WTC11 (cell line): ENCODE results near the gene GUCY2D. TPM values are rescaled to one million over a fixed set of nuclear protein-coding genes. Genes with fewer than 3 reads are reported as not detected.

Source experiments
- ATAC-seq: fragments of 200-7000 bp; cut with Tn5 transposase; 2 replicates; pipeline ENCODE4 v1.10.0; 2021; ENCODE audit warnings: mild to moderate bottlenecking, moderate library complexity
- CTCF ChIA-PET: fragments of 300-600 bp; sonication (Branson Sonifier 250); formaldehyde crosslinking; loops from one replicate; lab custom pipeline; 2021; ENCODE audit warnings: antibody characterized with exemption; lab: Charles Lee
- POLR2A ChIA-PET: fragments of 350-600 bp; sonication (Branson Sonifier 250); formaldehyde crosslinking; loops from one replicate; lab custom pipeline; 2021; ENCODE audit warnings: antibody characterized with exemption; lab: Charles Lee
- DNase-seq: peaks from one replicate; pipeline ENCODE4 v3.0.0; 2021; ENCODE audit warnings: low spot score
- H3K27ac Mint-ChIP-seq: 2 replicates; pipeline ENCODE4 v1.8.0; 2021; ENCODE audit warnings: mixed read lengths
- H3K27me3 Mint-ChIP-seq: 2 replicates; pipeline ENCODE4 v1.8.0; 2021; ENCODE audit warnings: low read depth, mild to moderate bottlenecking, moderate library complexity, mixed read lengths
- H3K36me3 Mint-ChIP-seq: 2 replicates; pipeline ENCODE4 v1.8.0; 2021; ENCODE audit warnings: mixed read lengths
- H3K4me1 Mint-ChIP-seq: 2 replicates; pipeline ENCODE4 v1.8.0; 2022; ENCODE audit warnings: mixed read lengths
- H3K4me3 Mint-ChIP-seq: 2 replicates; pipeline ENCODE4 v1.8.0; 2021; ENCODE audit warnings: mild to moderate bottlenecking, moderate library complexity, mixed read lengths
- H3K9me3 Mint-ChIP-seq: 2 replicates; pipeline ENCODE4 v1.8.0; 2021; ENCODE audit warnings: mixed read lengths
- E2F1 ChIP-seq: sonication (generic); formaldehyde crosslinking; IDR thresholded peaks from 2 replicates; pipeline ENCODE4 v1.8.0; 2022; ENCODE audit warnings: mild to moderate bottlenecking, missing genetic modification reagents
- ELF4 ChIP-seq: sonication (generic); formaldehyde crosslinking; IDR thresholded peaks from 2 replicates; pipeline ENCODE4 v1.8.1; 2022; ENCODE audit warnings: low read depth, mild to moderate bottlenecking, moderate library complexity, missing genetic modification reagents
- GABPB1 ChIP-seq: sonication (generic); formaldehyde crosslinking; IDR thresholded peaks from 2 replicates; pipeline ENCODE4 v1.8.1; 2023; ENCODE audit warnings: mild to moderate bottlenecking, missing genetic modification reagents
- GRHL2 ChIP-seq: fragments of 250-450 bp; sonication (Bioruptor Pico); IDR thresholded peaks from 2 replicates; pipeline ENCODE4 v1.8.0; 2022; ENCODE audit warnings: mild to moderate bottlenecking, moderate library complexity; ENCODE audit not compliant: insufficient replicate concordance, severe bottlenecking
- GTF2I ChIP-seq: fragments of 250-450 bp; sonication (Bioruptor Pico); conservative IDR thresholded peaks from 2 replicates; pipeline ENCODE4 v1.4.0; 2021; ENCODE audit warnings: mild to moderate bottlenecking
- HMGXB4 ChIP-seq: sonication (generic); formaldehyde crosslinking; IDR thresholded peaks from 2 replicates; pipeline ENCODE4 v1.8.1; 2023; ENCODE audit warnings: mild to moderate bottlenecking, moderate library complexity, missing genetic modification reagents
- JAZF1 ChIP-seq: fragments of 250-450 bp; sonication (Bioruptor Pico); IDR thresholded peaks from 2 replicates; pipeline ENCODE4 v1.9.0; 2021; ENCODE audit warnings: moderate library complexity, mild to moderate bottlenecking, inconsistent platforms
- JUN ChIP-seq: sonication (generic); formaldehyde crosslinking; IDR thresholded peaks from 2 replicates; pipeline ENCODE4 v1.8.0; 2023; ENCODE audit warnings: mild to moderate bottlenecking, missing genetic modification reagents
- NFE2L1 ChIP-seq: sonication (generic); formaldehyde crosslinking; IDR thresholded peaks from 2 replicates; pipeline ENCODE4 v1.8.1; 2023; ENCODE audit warnings: missing genetic modification reagents
- NR2C2 ChIP-seq: sonication (generic); formaldehyde crosslinking; IDR thresholded peaks from 2 replicates; pipeline ENCODE4 v1.8.0; 2022; ENCODE audit warnings: mild to moderate bottlenecking, missing genetic modification reagents
- NR3C1 ChIP-seq: sonication (generic); formaldehyde crosslinking; conservative IDR thresholded peaks from 2 replicates; pipeline ENCODE4 v1.8.1; 2023; ENCODE audit warnings: low read depth, mild to moderate bottlenecking, missing genetic modification reagents
- TEAD4 ChIP-seq: sonication (generic); formaldehyde crosslinking; IDR thresholded peaks from 2 replicates; pipeline ENCODE4 v1.8.0; 2022; ENCODE audit warnings: mild to moderate bottlenecking, missing genetic modification reagents
- TP53 ChIP-seq: sonication (generic); formaldehyde crosslinking; IDR thresholded peaks from 2 replicates; pipeline ENCODE4 v1.8.1; 2023; ENCODE audit warnings: mild to moderate bottlenecking, missing genetic modification reagents
- USF1 ChIP-seq: sonication (generic); formaldehyde crosslinking; IDR thresholded peaks from 2 replicates; pipeline ENCODE4 v1.8.0; 2022; ENCODE audit warnings: mild to moderate bottlenecking, missing genetic modification reagents
- ZNF423 ChIP-seq: fragments of 250-450 bp; sonication (Bioruptor Pico); IDR thresholded peaks from 2 replicates; pipeline ENCODE4 v2.1.2; 2022; ENCODE audit warnings: mild to moderate bottlenecking, moderate library complexity
- ZNF512 ChIP-seq: sonication (generic); formaldehyde crosslinking; IDR thresholded peaks from 2 replicates; pipeline ENCODE4 v1.8.1; 2022; ENCODE audit warnings: missing genetic modification reagents, borderline replicate concordance
- total RNA-seq: library from RNA; stranded (reverse); gene quantifications from 3 replicates; pipeline ENCODE4 v1.2.3, GENCODE V29; 2021
- TF ChIP-seq, protein P1 (sequence below): fragments of 200-600 bp; IDR thresholded peaks from 2 replicates; pipeline ENCODE4 v1.8.0; 2022; ENCODE audit warnings: antibody characterized with exemption
- TF ChIP-seq, protein P2 (sequence below): sonication (generic); formaldehyde crosslinking; IDR thresholded peaks from 2 replicates; pipeline ENCODE4 v1.8.0; 2022; ENCODE audit warnings: mild to moderate bottlenecking, missing genetic modification reagents
- TF ChIP-seq, protein P3 (sequence below): sonication (generic); formaldehyde crosslinking; IDR thresholded peaks from 2 replicates; pipeline ENCODE4 v1.8.0; 2023; ENCODE audit warnings: missing genetic modification reagents, mild to moderate bottlenecking, borderline replicate concordance

The GUCY2D gene
- total RNA-seq, 1 experiment from 2014 or later, result 0.87 TPM

DNA sequence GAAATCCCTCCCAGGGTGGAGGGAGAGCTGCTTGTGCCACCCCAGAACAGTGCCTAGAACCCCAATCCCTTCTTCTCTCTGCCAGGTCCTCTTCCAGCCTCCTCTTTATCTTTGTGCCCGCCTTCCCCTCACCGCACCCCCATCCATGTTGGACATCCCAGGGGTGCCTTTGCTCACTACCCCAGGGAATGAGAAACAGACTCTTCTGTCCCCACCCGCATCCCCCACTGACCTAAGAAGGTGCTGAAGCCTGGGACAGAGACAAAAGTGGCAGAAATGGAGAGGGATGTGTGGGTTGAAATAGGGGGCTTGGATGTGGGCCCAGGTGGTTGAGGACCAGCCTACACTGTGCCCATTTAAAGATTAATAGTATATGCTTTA, 53.4 kb downstream of the GUCY2D start (continued):
- TF ChIP-seq, protein P1, sequence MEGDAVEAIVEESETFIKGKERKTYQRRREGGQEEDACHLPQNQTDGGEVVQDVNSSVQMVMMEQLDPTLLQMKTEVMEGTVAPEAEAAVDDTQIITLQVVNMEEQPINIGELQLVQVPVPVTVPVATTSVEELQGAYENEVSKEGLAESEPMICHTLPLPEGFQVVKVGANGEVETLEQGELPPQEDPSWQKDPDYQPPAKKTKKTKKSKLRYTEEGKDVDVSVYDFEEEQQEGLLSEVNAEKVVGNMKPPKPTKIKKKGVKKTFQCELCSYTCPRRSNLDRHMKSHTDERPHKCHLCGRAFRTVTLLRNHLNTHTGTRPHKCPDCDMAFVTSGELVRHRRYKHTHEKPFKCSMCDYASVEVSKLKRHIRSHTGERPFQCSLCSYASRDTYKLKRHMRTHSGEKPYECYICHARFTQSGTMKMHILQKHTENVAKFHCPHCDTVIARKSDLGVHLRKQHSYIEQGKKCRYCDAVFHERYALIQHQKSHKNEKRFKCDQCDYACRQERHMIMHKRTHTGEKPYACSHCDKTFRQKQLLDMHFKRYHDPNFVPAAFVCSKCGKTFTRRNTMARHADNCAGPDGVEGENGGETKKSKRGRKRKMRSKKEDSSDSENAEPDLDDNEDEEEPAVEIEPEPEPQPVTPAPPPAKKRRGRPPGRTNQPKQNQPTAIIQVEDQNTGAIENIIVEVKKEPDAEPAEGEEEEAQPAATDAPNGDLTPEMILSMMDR, result no peak
- no peak for TF ChIP-seq ZNF423 (CRISPR knock-in tag)
- no peak for TF ChIP-seq NR2C2 (CRISPR knock-in tag)
- no peak for TF ChIP-seq NR3C1
- no peak for TF ChIP-seq TEAD4 (CRISPR knock-in tag)
- TF ChIP-seq ELF4 (CRISPR knock-in tag), result no peak
- TF ChIP-seq, protein P2, sequence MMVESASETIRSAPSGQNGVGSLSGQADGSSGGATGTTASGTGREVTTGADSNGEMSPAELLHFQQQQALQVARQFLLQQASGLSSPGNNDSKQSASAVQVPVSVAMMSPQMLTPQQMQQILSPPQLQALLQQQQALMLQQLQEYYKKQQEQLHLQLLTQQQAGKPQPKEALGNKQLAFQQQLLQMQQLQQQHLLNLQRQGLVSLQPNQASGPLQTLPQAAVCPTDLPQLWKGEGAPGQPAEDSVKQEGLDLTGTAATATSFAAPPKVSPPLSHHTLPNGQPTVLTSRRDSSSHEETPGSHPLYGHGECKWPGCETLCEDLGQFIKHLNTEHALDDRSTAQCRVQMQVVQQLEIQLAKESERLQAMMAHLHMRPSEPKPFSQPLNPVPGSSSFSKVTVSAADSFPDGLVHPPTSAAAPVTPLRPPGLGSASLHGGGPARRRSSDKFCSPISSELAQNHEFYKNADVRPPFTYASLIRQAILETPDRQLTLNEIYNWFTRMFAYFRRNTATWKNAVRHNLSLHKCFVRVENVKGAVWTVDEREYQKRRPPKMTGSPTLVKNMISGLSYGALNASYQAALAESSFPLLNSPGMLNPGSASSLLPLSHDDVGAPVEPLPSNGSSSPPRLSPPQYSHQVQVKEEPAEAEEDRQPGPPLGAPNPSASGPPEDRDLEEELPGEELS (CRISPR knock-in tag), result no peak
- TF ChIP-seq JUN, result no peak

DNA sequence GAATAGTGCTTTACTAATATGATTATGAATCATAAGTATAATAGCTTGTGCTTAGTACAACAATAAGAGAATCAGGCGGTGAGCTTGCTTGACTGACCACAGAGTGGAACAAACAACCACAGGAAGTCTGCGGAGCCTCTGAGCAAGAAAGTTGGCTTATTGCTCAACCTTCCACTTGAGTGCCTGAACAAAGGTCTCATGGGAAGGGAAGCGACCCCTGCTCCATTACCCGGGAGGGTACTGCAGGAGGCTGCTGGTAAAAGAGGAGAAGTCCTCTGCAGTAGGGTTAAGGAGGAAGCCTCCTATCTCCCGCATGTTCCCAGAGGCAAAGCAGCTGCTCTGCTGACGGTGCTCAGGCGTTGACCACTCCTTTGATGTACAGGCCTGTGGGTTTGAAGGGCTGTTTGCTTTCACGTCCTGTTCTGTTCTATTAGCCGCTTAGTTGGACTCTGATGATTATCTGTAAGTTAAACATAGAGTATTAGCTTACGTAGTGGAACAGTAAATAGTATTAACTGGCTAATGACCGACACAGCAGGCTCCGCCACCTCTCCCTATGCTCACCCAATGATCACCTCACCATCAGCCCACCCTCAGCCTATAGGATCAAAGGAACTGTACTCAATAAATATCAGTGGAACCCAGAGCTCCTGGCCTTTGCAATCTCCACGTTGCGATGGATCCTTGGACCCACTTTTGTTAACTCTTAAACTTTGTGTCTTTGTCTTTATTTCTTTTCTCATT, 54.0 kb downstream of the GUCY2D start:
- no peak for ATAC-seq
- Mint-ChIP-seq H3K4me1 (peaks cover 25% of the 10 kb centered on the region), H3K27me3 (peaks cover 27% of the 10 kb centered on the region), H3K4me3 (no peak overlapping the region)
- TF ChIP-seq JAZF1 (no peak), GTF2I (no peak), GABPB1 (CRISPR knock-in tag) (peak; percentile 90)
- TF ChIP-seq, protein P3, sequence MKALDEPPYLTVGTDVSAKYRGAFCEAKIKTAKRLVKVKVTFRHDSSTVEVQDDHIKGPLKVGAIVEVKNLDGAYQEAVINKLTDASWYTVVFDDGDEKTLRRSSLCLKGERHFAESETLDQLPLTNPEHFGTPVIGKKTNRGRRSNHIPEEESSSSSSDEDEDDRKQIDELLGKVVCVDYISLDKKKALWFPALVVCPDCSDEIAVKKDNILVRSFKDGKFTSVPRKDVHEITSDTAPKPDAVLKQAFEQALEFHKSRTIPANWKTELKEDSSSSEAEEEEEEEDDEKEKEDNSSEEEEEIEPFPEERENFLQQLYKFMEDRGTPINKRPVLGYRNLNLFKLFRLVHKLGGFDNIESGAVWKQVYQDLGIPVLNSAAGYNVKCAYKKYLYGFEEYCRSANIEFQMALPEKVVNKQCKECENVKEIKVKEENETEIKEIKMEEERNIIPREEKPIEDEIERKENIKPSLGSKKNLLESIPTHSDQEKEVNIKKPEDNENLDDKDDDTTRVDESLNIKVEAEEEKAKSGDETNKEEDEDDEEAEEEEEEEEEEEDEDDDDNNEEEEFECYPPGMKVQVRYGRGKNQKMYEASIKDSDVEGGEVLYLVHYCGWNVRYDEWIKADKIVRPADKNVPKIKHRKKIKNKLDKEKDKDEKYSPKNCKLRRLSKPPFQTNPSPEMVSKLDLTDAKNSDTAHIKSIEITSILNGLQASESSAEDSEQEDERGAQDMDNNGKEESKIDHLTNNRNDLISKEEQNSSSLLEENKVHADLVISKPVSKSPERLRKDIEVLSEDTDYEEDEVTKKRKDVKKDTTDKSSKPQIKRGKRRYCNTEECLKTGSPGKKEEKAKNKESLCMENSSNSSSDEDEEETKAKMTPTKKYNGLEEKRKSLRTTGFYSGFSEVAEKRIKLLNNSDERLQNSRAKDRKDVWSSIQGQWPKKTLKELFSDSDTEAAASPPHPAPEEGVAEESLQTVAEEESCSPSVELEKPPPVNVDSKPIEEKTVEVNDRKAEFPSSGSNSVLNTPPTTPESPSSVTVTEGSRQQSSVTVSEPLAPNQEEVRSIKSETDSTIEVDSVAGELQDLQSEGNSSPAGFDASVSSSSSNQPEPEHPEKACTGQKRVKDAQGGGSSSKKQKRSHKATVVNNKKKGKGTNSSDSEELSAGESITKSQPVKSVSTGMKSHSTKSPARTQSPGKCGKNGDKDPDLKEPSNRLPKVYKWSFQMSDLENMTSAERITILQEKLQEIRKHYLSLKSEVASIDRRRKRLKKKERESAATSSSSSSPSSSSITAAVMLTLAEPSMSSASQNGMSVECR (CRISPR knock-in tag), result no peak
- TF ChIP-seq, all 79 proteins: peak for 1
- H3K9me3 Mint-ChIP-seq, result no peaks in the 10 kb centered on the region
- H3K36me3 Mint-ChIP-seq, result no peaks in the 10 kb centered on the region
- DNase-seq, result peak; percentile 8
- ChIA-PET CTCF (interaction anchor here (1.0 to 11.8 kb wide), 16 partner anchors 9 to 313 kb away, joined by 3 to 380 read pairs (median 12); partner anchors contain the start of genes ALOXE3 and RNF227), POLR2A (no interaction called here)
- H3K27ac Mint-ChIP-seq, result no peak overlapping the region

GRCh38 chr17:8056976-8057625, 54.7 kb downstream of the GUCY2D start:
- ChIA-PET CTCF (interaction anchor here (0.6 to 11.8 kb wide), 37 partner anchors 10 to 353 kb away, joined by 3 to 380 read pairs (median 4); partner anchors contain the start of genes ALOX15B, ALOXE3, BORCS6 and CNTROB), POLR2A (no interaction called here)
- Mint-ChIP-seq H3K27me3 (peaks cover 32% of the 10 kb centered on the region), H3K4me3 (no peak overlapping the region), H3K27ac (no peak overlapping the region), H3K36me3 (no peaks in the 10 kb centered on the region), H3K9me3 (no peaks in the 10 kb centered on the region), H3K4me1 (peaks cover 32% of the 10 kb centered on the region)
- ATAC-seq (no peak), DNase-seq (no peak)
- no peak for TF ChIP-seq USF1 (CRISPR knock-in tag)
- no peak for TF ChIP-seq ZNF512 (CRISPR knock-in tag)
- TF ChIP-seq HMGXB4 (CRISPR knock-in tag), result no peak
- no peak for TF ChIP-seq TP53 (CRISPR knock-in tag)
- no peak for TF ChIP-seq NFE2L1 (CRISPR knock-in tag)
- TF ChIP-seq E2F1, result no peak
- no peak for TF ChIP-seq GRHL2 (CRISPR knock-in tag)
